Measurements from ENCODE around the gene ELMO1. TPM values are rescaled to one million over a fixed set of nuclear protein-coding genes. Genes with fewer than 3 reads are reported as not detected.

ELMO1 gene
- total and polyA plus RNA-seq, 2 of the 13 experiments (the other 11 are each of a cell fraction or from before 2014, with no cell fraction given): 0.11 to 0.17 TPM

GRCh38 chr7:36863901-36864701 is 584.6 kb downstream of the ELMO1 start:
- ATAC-seq (peak; percentile 96), FAIRE-seq (peak; percentile 28)
- 0 out of 5 replicates have a peak, but pooled peaks cover 0 to 1% of the 10 kb centered on the region in 2 experiments for H3K27me3 ChIP-seq (ENCODE audit: control insufficient read depth in 1 of 2, insufficient read depth in 2 of 2, low read length in 2 of 2)
- TF ChIP-seq ZEB1 (IDR thresholded peaks at IDR 0.05; ENCODE audit: insufficient replicate concordance, low read depth) (no peak), HNRNPL (IDR thresholded peaks at IDR 0.05; ENCODE audit: low read depth, low read length) (no peak), STAG1 (CRISPR knock-in tag; IDR thresholded peaks at IDR 0.05) (peak; percentile 40), RNF2 (conservative IDR thresholded peaks at IDR 0.05; ENCODE audit: low read depth) (no peak), SOX13 (IDR thresholded peaks at IDR 0.05) (no peak), SOX13 (CRISPR knock-in tag; conservative IDR thresholded peaks at IDR 0.05 in 1 of 2, IDR thresholded peaks at IDR 0.05 in 1 of 2) (peak in 1 of 2 experiments; percentile 75; a peak in 1 of 4 replicates), ZIK1 (CRISPR knock-in tag; IDR thresholded peaks at IDR 0.05; ENCODE audit: borderline replicate concordance, low read depth) (no peak), ZNF777 (CRISPR knock-in tag; IDR thresholded peaks at IDR 0.05) (no peak), ZFP36 (IDR thresholded peaks at IDR 0.05; ENCODE audit: borderline replicate concordance, low read depth, low read length, partially characterized antibody) (no peak), ISX (CRISPR knock-in tag; conservative IDR thresholded peaks at IDR 0.05) (peak; percentile 69; the same call in 1 of the 2 replicates), CBX1 (IDR thresholded peaks at IDR 0.05; ENCODE audit: low read depth) (no peak), ZNF883 (CRISPR knock-in tag; IDR thresholded peaks at IDR 0.05; ENCODE audit: not compliant biosample characterization) (no peak)
- TF ChIP-seq, protein P1, sequence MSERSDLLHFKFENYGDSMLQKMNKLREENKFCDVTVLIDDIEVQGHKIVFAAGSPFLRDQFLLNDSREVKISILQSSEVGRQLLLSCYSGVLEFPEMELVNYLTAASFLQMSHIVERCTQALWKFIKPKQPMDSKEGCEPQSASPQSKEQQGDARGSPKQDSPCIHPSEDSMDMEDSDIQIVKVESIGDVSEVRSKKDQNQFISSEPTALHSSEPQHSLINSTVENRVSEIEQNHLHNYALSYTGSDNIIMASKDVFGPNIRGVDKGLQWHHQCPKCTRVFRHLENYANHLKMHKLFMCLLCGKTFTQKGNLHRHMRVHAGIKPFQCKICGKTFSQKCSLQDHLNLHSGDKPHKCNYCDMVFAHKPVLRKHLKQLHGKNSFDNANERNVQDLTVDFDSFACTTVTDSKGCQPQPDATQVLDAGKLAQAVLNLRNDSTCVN (CRISPR knock-in tag; IDR thresholded peaks at IDR 0.05; ENCODE audit: borderline replicate concordance): peak; percentile 71; the same call in 1 of the 2 replicates
- TF ChIP-seq, protein P2, sequence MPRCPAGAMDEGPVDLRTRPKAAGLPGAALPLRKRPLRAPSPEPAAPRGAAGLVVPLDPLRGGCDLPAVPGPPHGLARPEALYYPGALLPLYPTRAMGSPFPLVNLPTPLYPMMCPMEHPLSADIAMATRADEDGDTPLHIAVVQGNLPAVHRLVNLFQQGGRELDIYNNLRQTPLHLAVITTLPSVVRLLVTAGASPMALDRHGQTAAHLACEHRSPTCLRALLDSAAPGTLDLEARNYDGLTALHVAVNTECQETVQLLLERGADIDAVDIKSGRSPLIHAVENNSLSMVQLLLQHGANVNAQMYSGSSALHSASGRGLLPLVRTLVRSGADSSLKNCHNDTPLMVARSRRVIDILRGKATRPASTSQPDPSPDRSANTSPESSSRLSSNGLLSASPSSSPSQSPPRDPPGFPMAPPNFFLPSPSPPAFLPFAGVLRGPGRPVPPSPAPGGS (CRISPR knock-in tag; IDR thresholded peaks at IDR 0.05): peak; percentile 48; the same call in 1 of the 2 replicates
- TF ChIP-seq, protein P3, sequence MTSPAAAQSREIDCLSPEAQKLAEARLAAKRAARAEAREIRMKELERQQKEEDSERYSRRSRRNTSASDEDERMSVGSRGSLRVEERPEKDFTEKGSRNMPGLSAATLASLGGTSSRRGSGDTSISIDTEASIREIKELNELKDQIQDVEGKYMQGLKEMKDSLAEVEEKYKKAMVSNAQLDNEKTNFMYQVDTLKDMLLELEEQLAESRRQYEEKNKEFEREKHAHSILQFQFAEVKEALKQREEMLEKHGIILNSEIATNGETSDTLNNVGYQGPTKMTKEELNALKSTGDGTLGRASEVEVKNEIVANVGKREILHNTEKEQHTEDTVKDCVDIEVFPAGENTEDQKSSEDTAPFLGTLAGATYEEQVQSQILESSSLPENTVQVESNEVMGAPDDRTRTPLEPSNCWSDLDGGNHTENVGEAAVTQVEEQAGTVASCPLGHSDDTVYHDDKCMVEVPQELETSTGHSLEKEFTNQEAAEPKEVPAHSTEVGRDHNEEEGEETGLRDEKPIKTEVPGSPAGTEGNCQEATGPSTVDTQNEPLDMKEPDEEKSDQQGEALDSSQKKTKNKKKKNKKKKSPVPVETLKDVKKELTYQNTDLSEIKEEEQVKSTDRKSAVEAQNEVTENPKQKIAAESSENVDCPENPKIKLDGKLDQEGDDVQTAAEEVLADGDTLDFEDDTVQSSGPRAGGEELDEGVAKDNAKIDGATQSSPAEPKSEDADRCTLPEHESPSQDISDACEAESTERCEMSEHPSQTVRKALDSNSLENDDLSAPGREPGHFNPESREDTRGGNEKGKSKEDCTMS (CRISPR knock-in tag; conservative IDR thresholded peaks at IDR 0.05): 0 out of 2 replicates have a peak, but pooled peaks have one; percentile 64
- TF ChIP-seq, protein P4, sequence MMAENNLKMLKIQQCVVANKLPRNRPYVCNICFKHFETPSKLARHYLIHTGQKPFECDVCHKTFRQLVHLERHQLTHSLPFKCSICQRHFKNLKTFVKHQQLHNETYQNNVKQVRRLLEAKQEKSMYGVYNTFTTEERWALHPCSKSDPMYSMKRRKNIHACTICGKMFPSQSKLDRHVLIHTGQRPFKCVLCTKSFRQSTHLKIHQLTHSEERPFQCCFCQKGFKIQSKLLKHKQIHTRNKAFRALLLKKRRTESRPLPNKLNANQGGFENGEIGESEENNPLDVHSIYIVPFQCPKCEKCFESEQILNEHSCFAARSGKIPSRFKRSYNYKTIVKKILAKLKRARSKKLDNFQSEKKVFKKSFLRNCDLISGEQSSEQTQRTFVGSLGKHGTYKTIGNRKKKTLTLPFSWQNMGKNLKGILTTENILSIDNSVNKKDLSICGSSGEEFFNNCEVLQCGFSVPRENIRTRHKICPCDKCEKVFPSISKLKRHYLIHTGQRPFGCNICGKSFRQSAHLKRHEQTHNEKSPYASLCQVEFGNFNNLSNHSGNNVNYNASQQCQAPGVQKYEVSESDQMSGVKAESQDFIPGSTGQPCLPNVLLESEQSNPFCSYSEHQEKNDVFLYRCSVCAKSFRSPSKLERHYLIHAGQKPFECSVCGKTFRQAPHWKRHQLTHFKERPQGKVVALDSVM (CRISPR knock-in tag; IDR thresholded peaks at IDR 0.05): no peak; the same call in 1 of the 2 replicates

More at GRCh38 chr7:36863901-36864701, 584.6 kb downstream of the ELMO1 start:
- Histone ChIP-seq H2AFZ (ENCODE audit: low read length) (no peak overlapping the region), H3K36me3 (replicated peaks in 1 of 2; ENCODE audit: control insufficient read depth in 1 of 2, insufficient read depth in 2 of 2, low read length in 2 of 2) (no peaks in the 10 kb centered on the region), H3K9ac (ENCODE audit: insufficient read depth, low read depth, low read length) (peak overlapping the region; percentile 3; the same call in 1 of the 2 replicates), H4K20me1 (ENCODE audit: insufficient read depth, low read length) (no peaks in the 10 kb centered on the region), H3K27ac (ENCODE audit: extremely low read length, insufficient read depth, low read length) (peak overlapping the region; percentile 57), H3K4me1 (ENCODE audit: insufficient read depth, low read length) (peaks cover 37% of the 10 kb centered on the region), H3K79me2 (ENCODE audit: insufficient read depth, low read length) (no peaks in the 10 kb centered on the region), H3K4me3 (replicated peaks in 1 of 3; ENCODE audit: insufficient read depth in 1 of 3, low read depth in 2 of 3, low read length in 3 of 3) (peak overlapping the region; percentile 6 to 20 (median 17); a peak in 3 of 6 replicates), H3K4me2 (ENCODE audit: low read depth, low read length) (peak overlapping the region; percentile 64), H3K9me3 (ENCODE audit: low read length) (no peaks in the 10 kb centered on the region)
- 24% methylated on average over 6 of the region's 10 CpGs for WGBS (ENCODE audit: low lambda C conversion rate)
- intact Hi-C loops (cut with micrococcal nuclease; ENCODE audit: unreplicated experiment) (loop anchor here (5.0 kb wide), 1 partner anchor 727 kb away; no protein-coding TSS in a partner anchor), in situ Hi-C loops (cut with HindIII; ENCODE audit: extremely low pct_ligation_motif_present, low pct_unique_long_range_greater_than_20kb) (no loop called here)
- POLR2A ChIA-PET: no interaction called here
- DNase-seq (ENCODE audit: low spot score): peak; percentile 38
- CTCF ChIA-PET (ENCODE audit: low intra/inter-chr PET ratio, low total read pairs): no interaction called here
- BruUV-seq (replicated peaks): no TSS peak

Measured in HepG2 (cell line).